GM21619 (cell line): ENCODE measurements around the gene OVCH1.

Experiments used
- ATAC-seq: cut with Tn5 transposase; IDR thresholded peaks from one replicate; pipeline ENCODE4 v1.9.1; 2021; ENCODE audit not compliant: unreplicated experiment

The OVCH1 gene

GRCh38 chr12:29497588-29497987 lies at the start of gene OVCH1:
Gene OVCH1 (minus strand): TSS chr12:29497686. CDS start chr12:29497686, 0 bp downstream.
- ATAC-seq: no peak

GRCh38 chr12:29547151-29547632 lies 49.7 kb upstream of the OVCH1 start:
- no peak for ATAC-seq

DNA sequence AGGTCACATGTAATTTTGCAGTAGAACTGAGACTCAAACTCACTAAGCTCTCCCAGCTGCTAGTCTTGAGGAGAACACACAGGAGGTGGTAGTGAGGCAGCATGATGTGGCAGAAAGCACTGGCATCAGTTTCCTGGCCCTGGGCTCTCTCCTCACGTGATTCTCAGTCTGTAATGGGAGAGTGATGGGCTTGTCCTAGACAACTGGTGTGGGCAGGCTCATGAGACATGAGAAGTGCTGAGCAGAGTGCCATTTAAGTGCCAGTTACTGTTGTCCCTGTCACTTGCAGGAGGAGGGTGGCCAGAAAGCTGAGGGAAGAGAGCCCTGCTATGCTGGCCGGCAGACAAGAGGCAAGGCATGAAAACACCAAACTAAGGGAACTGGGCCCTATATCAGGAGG lies 48.5 kb upstream of the OVCH1 start:
- no peak for ATAC-seq

- ATAC-seq: peak; percentile 90
These were observed 47.6 kb upstream of the OVCH1 start for GRCh38 chr12:29545102-29545467.

DNA sequence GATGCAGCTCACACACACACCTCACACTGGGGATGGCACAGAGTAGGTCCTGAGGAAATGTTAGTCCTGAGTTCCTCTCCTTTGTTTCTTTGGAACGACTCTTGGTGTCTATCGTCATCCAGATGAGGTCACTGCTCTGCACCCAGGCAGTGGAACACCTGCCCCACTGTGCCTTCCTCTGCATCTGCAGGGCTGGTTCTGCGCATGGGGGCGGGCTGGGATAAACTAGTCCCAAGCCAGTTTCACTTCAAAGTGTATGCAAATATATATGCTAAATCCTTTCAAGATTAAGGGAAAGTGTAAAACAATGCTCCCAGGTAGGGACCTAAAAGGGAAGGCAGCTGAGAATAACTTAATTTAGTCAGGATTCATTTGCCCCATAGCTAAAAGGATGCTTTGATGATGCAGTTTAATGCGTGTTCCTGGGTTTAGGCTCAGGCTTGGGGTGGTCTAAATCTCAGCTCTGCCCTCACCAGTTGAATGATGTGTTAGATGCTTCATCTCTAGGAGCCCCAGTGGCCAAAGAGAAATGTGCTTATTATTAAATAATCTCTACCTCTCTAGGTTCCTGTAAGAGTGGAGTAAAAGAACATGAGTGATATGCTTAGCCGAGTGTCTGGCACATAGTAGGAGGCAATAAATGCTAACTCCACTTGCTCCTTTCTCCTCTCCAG lies 47.1 kb upstream of the OVCH1 start:
- peak; percentile 41 for ATAC-seq

DNA sequence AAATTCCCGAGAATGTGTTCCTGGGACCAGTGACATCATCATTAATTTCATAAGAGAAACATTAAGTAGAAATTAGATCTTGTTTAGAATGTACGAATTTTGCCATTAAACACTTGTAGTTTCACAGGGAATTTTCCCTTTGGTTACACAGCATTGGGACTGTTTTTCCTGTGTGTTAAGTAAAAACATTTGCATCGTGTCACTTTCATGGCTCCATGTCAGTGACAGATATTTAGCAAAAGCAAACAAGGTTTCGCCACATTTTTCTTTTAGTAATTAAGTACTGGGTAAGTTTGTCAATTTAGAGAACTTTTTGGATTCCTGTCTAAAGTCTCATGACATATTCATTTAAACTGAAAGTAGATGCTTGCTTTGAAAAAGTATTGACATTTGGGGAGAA lies 45.5 kb upstream of the OVCH1 start:
- no peak for ATAC-seq

DNA sequence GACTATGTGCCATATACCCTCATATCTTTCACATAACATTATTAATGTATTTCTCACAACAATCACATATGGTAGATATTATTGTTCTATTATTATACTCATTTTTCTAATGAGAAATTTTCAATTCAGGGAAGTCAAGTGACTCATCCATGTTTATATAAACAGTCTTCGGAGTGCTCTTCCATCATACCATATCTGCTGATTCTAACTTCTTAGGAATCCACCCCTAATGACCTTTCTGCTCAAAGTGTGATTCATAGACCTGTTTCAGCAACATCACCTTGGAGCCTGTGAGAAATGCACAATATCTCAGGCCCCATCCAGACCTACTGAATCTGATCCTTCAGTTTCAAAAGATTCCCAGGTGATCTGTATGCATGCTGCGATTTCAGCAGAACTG lies 39.8 kb upstream of the OVCH1 start:
- ATAC-seq: no peak

DNA sequence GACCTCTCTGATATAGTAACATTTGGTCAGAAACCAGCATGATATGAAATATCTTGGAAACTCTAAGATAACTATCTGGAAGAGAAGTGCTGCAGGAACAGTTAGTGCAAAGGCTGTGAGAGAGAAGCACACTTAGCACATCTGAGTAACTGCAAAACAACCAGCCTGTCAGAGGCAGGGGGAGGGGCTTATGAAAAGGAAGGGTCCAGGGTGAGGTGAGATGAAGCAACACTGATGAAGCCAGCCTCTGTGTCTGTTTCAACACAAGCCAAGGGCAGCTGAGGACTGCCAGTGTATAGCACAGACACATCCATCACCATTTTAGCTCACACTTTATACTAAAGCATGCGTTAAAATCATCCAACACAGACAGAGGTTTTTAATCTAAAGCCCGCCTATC lies 37.4 kb upstream of the OVCH1 start:
- ATAC-seq: no peak

DNA sequence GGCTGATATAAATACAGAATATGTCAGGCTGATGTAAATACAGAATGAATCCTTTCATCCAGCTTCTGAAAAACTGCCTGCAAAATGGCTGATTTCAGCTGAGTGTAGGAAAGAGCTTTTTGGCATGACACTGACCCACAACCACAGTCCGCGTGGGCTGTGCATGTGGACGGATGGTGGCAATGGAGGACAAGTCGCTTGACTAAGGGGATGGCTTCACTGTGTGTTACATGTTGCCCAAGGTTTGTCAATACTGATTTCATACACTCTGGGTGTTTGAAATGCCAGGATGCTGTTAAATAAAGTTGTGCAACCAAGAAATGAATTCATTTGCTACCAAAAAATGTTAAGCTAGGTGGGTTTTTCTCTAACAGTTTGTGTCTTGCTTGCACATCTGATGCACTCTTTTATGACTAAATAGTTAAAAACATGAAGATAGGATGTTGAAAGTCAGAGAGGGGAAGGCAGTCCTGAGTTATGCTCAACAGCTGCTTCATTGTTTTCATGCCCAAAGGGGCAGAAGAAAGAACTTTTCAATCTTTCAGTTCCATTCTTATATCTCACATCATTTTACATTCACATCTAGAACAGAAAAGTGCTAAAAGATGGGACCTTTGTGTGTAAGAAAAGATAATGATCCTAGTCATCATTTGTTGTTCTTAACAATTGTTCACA lies 36.5 kb upstream of the OVCH1 start:
- ATAC-seq: no peak

- ATAC-seq: no peak
These were observed 34.0 kb upstream of the OVCH1 start for GRCh38 chr12:29531471-29531870.

DNA sequence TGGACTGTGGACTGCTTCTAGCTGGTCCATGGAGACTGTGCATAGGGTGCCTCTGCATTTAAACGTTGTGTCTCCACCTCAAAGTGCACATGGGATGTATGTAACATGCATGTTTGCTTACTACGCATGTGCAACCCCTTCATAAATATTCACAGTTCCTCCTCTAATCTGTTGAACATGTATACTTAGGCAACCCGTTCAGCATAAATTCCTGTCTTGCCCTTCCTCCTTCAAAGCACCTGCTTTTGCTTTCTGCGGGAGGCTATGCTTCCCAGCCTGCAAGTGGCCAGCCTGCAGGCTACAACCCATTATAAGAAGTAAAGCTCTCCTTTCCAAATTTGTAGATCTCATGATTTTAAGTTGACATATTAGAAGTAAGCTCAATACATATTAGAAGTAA lies 33.0 kb upstream of the OVCH1 start:
- ATAC-seq: no peak

DNA sequence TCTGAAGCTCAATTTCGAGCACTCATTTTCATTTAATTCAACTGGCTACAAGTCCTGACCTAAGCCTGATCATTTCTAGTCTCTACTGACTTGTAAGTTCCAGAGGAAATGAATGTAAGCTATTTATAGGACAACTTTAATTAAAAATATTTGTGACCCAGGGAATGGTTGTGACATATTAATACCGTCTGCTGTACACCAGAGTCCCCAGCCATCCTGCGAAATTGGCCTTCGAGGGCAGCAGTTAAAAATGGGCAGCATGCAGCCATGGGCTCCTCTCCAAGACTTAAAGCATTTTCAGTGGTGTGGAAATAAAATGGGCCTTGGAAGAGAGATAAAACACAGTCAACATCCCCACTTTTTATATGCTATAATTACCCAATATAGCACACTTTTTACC lies 30.7 kb upstream of the OVCH1 start:
- ATAC-seq: no peak

GRCh38 chr12:29521951-29522350 lies 24.5 kb upstream of the OVCH1 start:
- no peak for ATAC-seq

- no peak for ATAC-seq
These were observed 22.2 kb upstream of the OVCH1 start for GRCh38 chr12:29519585-29520182.

- no peak for ATAC-seq
These were observed 20.9 kb upstream of the OVCH1 start for GRCh38 chr12:29518407-29518806.

DNA sequence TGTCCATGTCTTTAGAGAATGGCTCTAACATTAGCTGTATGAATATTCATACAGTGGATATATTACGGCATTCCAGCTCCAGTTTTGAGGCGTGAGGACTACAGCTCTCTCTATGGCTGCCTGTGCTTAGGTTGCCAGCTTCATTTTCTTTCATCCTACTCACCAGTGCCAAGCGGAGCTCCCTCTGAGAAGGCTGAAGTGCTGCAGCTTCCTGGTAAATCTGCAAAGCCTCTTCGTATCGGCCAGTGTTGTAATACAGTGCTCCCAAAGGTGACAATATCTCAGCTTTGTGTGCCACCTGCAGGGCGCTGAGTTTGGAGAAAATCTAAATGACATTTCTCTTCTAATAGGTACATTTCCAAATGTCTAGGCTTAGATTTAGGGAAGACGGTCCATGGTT lies 19.8 kb upstream of the OVCH1 start:
- no peak for ATAC-seq

DNA sequence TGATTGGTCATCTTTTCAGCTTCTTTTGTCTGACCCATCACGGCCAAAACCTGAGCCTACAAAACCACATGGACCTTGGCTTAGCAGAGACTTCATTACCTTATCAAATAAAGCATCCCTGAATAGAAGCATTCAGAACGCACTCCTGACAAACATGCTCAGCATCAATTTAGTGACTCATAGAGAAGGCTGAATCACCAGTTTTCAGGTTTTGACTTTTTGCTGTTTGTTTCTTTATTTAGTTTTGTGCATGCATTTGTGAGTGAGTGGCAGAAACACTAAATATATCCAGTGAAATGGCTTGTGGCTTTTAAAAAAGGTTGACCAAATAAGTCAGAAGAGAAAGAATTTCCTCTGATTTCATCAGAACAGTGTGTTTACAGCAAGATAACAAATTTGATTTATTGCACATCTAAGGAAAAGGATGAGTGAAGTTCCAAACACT lies 19.0 kb upstream of the OVCH1 start:
- ATAC-seq: no peak

- no peak for ATAC-seq
These were observed 13.2 kb upstream of the OVCH1 start for GRCh38 chr12:29510591-29511185.

GRCh38 chr12:29509503-29509902 lies 12.0 kb upstream of the OVCH1 start:
- ATAC-seq: no peak

GRCh38 chr12:29508949-29509348 lies 11.5 kb upstream of the OVCH1 start:
- ATAC-seq: no peak

DNA sequence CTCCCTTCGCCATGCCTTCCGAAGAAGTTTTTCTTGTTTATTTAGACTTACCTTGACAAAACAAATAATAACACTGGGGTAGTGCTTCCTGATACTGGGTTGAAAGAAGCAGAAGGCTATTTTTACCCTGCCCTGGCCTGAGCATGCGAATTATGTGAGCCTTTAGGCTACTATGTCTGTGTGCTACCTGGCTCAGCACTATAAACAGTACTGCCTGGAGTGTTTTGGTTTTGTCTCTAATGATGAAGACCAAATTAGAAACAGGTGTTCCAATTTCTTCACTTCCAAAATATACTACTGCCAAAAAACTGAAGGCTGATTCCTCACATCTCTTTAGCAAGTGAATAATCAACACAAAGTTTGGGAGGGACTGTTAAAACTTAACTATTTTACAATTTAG lies 7.6 kb upstream of the OVCH1 start:
- no peak for ATAC-seq

GRCh38 chr12:29503283-29503682 lies 5.8 kb upstream of the OVCH1 start:
- ATAC-seq: no peak
